Heart left ventricle (tissue), 13 donors: Measurements from ENCODE around the gene ZNF771.

Experiments used
- CTCF ChIP-seq, 12 donors: fragments of 200-600 bp; sonication (generic) in 4 of 12; IDR thresholded peaks; one replicate each; pipeline versions ENCODE4 v1.5.0 to v1.8.0; 2018 to 2022; ENCODE audit warnings: antibody characterized with exemption in 12 of 12, mild to moderate bottlenecking in 5 of 12
- POLR2A ChIP-seq, 2 donors: fragments of 450-650 bp; IDR thresholded peaks; one replicate each; pipeline ENCODE4 v1.6.1; 2017; ENCODE audit warnings: antibody characterized with exemption in 2 of 2, mild to moderate bottlenecking in 2 of 2, moderate library complexity in 2 of 2
- donor health status: ischemic (EF 13 %, LVEDD 7.1; RV severe dilation, severe dysfunction).
- donor health status: DM: no; HTN: yes; CAD: no.
- donor health status: DM: no; HTN: no; CAD: no.
- donor health status: ischemic (EF 25% LVEDD 6.9; RV normal size, moderate dysfunction).
- donor health status: ischemic (EF 25% LVEDD 5.7; RV mildly dilated, moderate dysfunction).
- donor health status: ischemic (EF 35%, LVEDD 5.7; RV mildly dilated, moderate dysfunction).
- donor health status: nonischemic (EF 11% LVEDD 7.7; RV severe dilation, severe dysfunction).
- donor health status: DM: yes; HTN: yes; CAD: no.
- donor health status: PGD.
- donor health status: ischemic (EF 29% LVEDD 5.4; RV normal size, mild dysfunction).
- donor health status: nonischemic (EF 23%, LVEDD 6.1; RV moderate dilation, normal function).

- TF ChIP-seq CTCF (IDR thresholded peaks at IDR 0.05) (no peak), POLR2A (IDR thresholded peaks at IDR 0.05) (no peak)
These were observed 26.6 kb upstream of the ZNF771 start for GRCh38 chr16:30380803-30381208.
